Islet of Langerhans (tissue), 1 donor: Measurements from ENCODE around the gene KRTAP9-4.
"Not testable (repeated sequence)": the region's sequence is repeated elsewhere in the genome, so short reads cannot be mapped to it uniquely, and the experiment has no call there.

Experiments
- FAIRE-seq: peaks from one replicate; lab custom pipeline; 2011; peaks lifted over from hg19 to GRCh38; lab: Jason Lieb, UNC

KRTAP9-4 gene

GRCh38 chr17:41249637-41250240, at the start of gene KRTAP9-4:
KRTAP9-4 (plus strand) TSS chr17:41249687; CDS start chr17:41249721, 34 bp downstream.
- FAIRE-seq: not testable (repeated sequence)

GRCh38 chr17:41211845-41212466, 37.5 kb upstream of the KRTAP9-4 start:
- no peak for FAIRE-seq

- FAIRE-seq: no peak
Measured at GRCh38 chr17:41212524-41213169, 36.8 kb upstream of the KRTAP9-4 start.

- FAIRE-seq: no peak
Measured at GRCh38 chr17:41215681-41216080, 33.8 kb upstream of the KRTAP9-4 start.

- no peak for FAIRE-seq
Measured at GRCh38 chr17:41223821-41224220, 25.7 kb upstream of the KRTAP9-4 start.

- no peak for FAIRE-seq
Measured at GRCh38 chr17:41226051-41226450, 23.4 kb upstream of the KRTAP9-4 start.

GRCh38 chr17:41226598-41227095, 22.8 kb upstream of the KRTAP9-4 start, which contains the start of gene KRTAP9-2:
KRTAP9-2 (plus strand) TSS chr17:41226648; CDS start chr17:41226655, 7 bp downstream.
- FAIRE-seq: not testable (repeated sequence)

- FAIRE-seq: no peak
Measured at GRCh38 chr17:41230094-41230493, 19.4 kb upstream of the KRTAP9-4 start.

GRCh38 chr17:41231731-41232130, 17.8 kb upstream of the KRTAP9-4 start:
- no peak for FAIRE-seq

GRCh38 chr17:41232399-41233105, 16.9 kb upstream of the KRTAP9-4 start, which contains the start of gene KRTAP9-3:
KRTAP9-3 (plus strand) TSS chr17:41232449; CDS start chr17:41232502, 53 bp downstream.
- FAIRE-seq: not testable (repeated sequence)

- FAIRE-seq: not testable (repeated sequence)
Measured at GRCh38 chr17:41237116-41237515, 12.4 kb upstream of the KRTAP9-4 start.

GRCh38 chr17:41237949-41238437, 11.5 kb upstream of the KRTAP9-4 start, which contains the start of gene KRTAP9-8:
KRTAP9-8 (plus strand) TSS chr17:41237999; CDS start chr17:41238052, 53 bp downstream.
- FAIRE-seq: not testable (repeated sequence)

GRCh38 chr17:41246995-41247787, 2.3 kb upstream of the KRTAP9-4 start:
- not testable (repeated sequence) for FAIRE-seq

- FAIRE-seq: no peak
Measured at GRCh38 chr17:41251261-41251660, 1.8 kb downstream of the KRTAP9-4 start.

- FAIRE-seq: no peak
Measured at GRCh38 chr17:41254861-41255260, 5.4 kb downstream of the KRTAP9-4 start.

- not testable (repeated sequence) for FAIRE-seq
Measured at GRCh38 chr17:41255381-41256290, 6.1 kb downstream of the KRTAP9-4 start, which contains the start of gene KRTAP9-9. KRTAP9-9 (plus strand) TSS chr17:41255384.

GRCh38 chr17:41256291-41256685, 6.8 kb downstream of the KRTAP9-4 start:
- FAIRE-seq: no peak

GRCh38 chr17:41258406-41258805, 8.9 kb downstream of the KRTAP9-4 start:
- FAIRE-seq: no peak

- no peak for FAIRE-seq
Measured at GRCh38 chr17:41263212-41263611, 13.7 kb downstream of the KRTAP9-4 start.

- FAIRE-seq: no peak
Measured at GRCh38 chr17:41264599-41264998, 15.1 kb downstream of the KRTAP9-4 start.
